SK-N-SH (cell line): ENCODE measurements around the gene GASK1B. TPM values are rescaled to one million over a fixed set of nuclear protein-coding genes. Genes with fewer than 3 reads are reported as not detected.

Source experiments
- CTCF ChIA-PET: fragments of 300-600, 350-600 bp; formaldehyde crosslinking; extraction: SDS; loops from one replicate; lab custom pipeline; 2021; lab: Yijun Ruan, JAX
- POLR2A ChIA-PET: fragments of 350-600 bp; sonication (Branson Sonifier 250); formaldehyde crosslinking; extraction: SDS; loops from one replicate; lab custom pipeline; 2020; ENCODE audit warnings: antibody characterized with exemption, inconsistent platforms; lab: Yijun Ruan, JAX
- DNase-seq: peaks from one replicate; pipeline ENCODE4 v3.0.0; 2012
- H2AFZ ChIP-seq: fragments of 200-600 bp; sonication (generic); 2 replicates; pipeline ENCODE4 v1.8.1; 2016; ENCODE audit warnings: antibody characterized with exemption, mild to moderate bottlenecking, low read depth
- H3F3A ChIP-seq: fragments of 200-600 bp; sonication (generic); replicated peaks from 2 replicates; pipeline ENCODE3; 2016; ENCODE audit warnings: antibody characterized with exemption, mild to moderate bottlenecking; ENCODE audit not compliant: insufficient read depth
- H3K27ac ChIP-seq, 2 experiments: fragments of 200-500 bp in 1 of 2; fragments of 200-600 bp in 1 of 2; sonication (Bioruptor generic) in 1 of 2; sonication (generic), shearing (Covaris generic) in 1 of 2; 2 replicates each; pipeline versions ENCODE4 v1.5.1 to v1.6.1; 2014 to 2016; ENCODE audit warnings: low read depth in 2 of 2, inconsistent platforms in 1 of 2, low read length in 1 of 2, mild to moderate bottlenecking in 1 of 2, mixed read lengths in 1 of 2
- H3K27me3 ChIP-seq: fragments of 200-600 bp; sonication (generic), shearing (Covaris generic); 2 replicates; pipeline ENCODE4 v1.6.1; 2016; ENCODE audit warnings: mixed run types; ENCODE audit not compliant: insufficient read depth
- H3K36me3 ChIP-seq, 2 experiments: fragments of 200-500 bp in 1 of 2; fragments of 200-600 bp in 1 of 2; sonication (Bioruptor generic) in 1 of 2; sonication (generic) in 1 of 2; replicated peaks in 1 of 2; 2 replicates each; pipeline versions ENCODE3 to v1.5.1; 2014 to 2016; ENCODE audit warnings: low read length in 1 of 2, mild to moderate bottlenecking in 1 of 2; ENCODE audit not compliant: insufficient read depth in 2 of 2, control insufficient read depth in 1 of 2
- H3K4me1 ChIP-seq, 2 experiments: fragments of 200-500 bp in 1 of 2; fragments of 200-600 bp in 1 of 2; sonication (Bioruptor generic) in 1 of 2; sonication (generic), shearing (Covaris generic) in 1 of 2; 2 replicates each; pipeline versions ENCODE4 v1.5.1 to v1.6.1; 2014 to 2016; ENCODE audit warnings: low read depth in 1 of 2, low read length in 1 of 2, mixed run types in 1 of 2; ENCODE audit not compliant: insufficient read depth in 2 of 2, control insufficient read depth in 1 of 2
- H3K4me2 ChIP-seq: fragments of 200-600 bp; sonication (generic), shearing (Covaris generic); 2 replicates; pipeline ENCODE4 v1.6.1; 2017; ENCODE audit warnings: mixed run types
- H3K4me3 ChIP-seq, 2 experiments: fragments of 200-500 bp in 1 of 2; fragments of 200-600 bp in 1 of 2; sonication (Bioruptor generic) in 1 of 2; sonication (generic), shearing (Covaris generic) in 1 of 2; 2 replicates each; pipeline versions ENCODE4 v1.5.1 to v1.8.1; 2014 to 2016; ENCODE audit warnings: low read depth in 2 of 2, inconsistent platforms in 1 of 2, low read length in 1 of 2, mild to moderate bottlenecking in 1 of 2, mixed read lengths in 1 of 2, moderate library complexity in 1 of 2
- H3K79me2 ChIP-seq: fragments of 200-600 bp; sonication (generic); 2 replicates; pipeline ENCODE4 v1.8.1; 2017; ENCODE audit warnings: mild to moderate bottlenecking; ENCODE audit not compliant: insufficient read depth
- H3K9ac ChIP-seq: fragments of 200-600 bp; sonication (generic); 2 replicates; pipeline ENCODE4 v1.6.1; 2017; ENCODE audit warnings: mixed run types
- H3K9me2 ChIP-seq: fragments of 200-600 bp; sonication (generic); 2 replicates; pipeline ENCODE4 v1.6.1; 2017; ENCODE audit warnings: mixed run types
- H3K9me3 ChIP-seq: fragments of 200-600 bp; sonication (generic); 2 replicates; pipeline ENCODE4 v1.6.1; 2017; ENCODE audit warnings: mixed run types, mild to moderate bottlenecking, moderate library complexity
- H4K20me1 ChIP-seq: fragments of 200-600 bp; sonication (generic); 2 replicates; pipeline ENCODE4 v1.6.1; 2017; ENCODE audit warnings: mild to moderate bottlenecking, mixed run types; ENCODE audit not compliant: insufficient read depth
- ELF1 ChIP-seq: IDR thresholded peaks from 2 replicates; pipeline ENCODE4 v1.4.0; 2012
- FOSL2 ChIP-seq: IDR thresholded peaks from 2 replicates; pipeline ENCODE4 v1.4.0; 2012; ENCODE audit warnings: low read depth, mild to moderate bottlenecking, moderate library complexity, borderline replicate concordance
- GABPA ChIP-seq: IDR thresholded peaks from 2 replicates; pipeline ENCODE4 v1.4.0; 2012; ENCODE audit warnings: low read depth, mild to moderate bottlenecking
- IRF3 ChIP-seq: fragments of 150-350 bp; IDR thresholded peaks from 2 replicates; pipeline ENCODE4 v1.6.1; 2016; ENCODE audit warnings: mild to moderate bottlenecking, low read depth, low read length
- NFIC ChIP-seq: IDR thresholded peaks from 2 replicates; pipeline ENCODE4 v1.4.0; 2012; ENCODE audit warnings: borderline replicate concordance
- RAD21 ChIP-seq: IDR thresholded peaks from 2 replicates; pipeline ENCODE4 v1.6.1; 2012; ENCODE audit warnings: mild to moderate bottlenecking, low read length
- RFX5 ChIP-seq: IDR thresholded peaks from 2 replicates; pipeline ENCODE4 v1.6.1; 2012; ENCODE audit warnings: mild to moderate bottlenecking, improper control_type of control experiment, low read length
- TCF12 ChIP-seq: IDR thresholded peaks from 2 replicates; pipeline ENCODE4 v1.4.0; 2012
- WGBS: methylation state at CpG from one replicate; pipeline ENCODE4 v1.1.6; 2017; ENCODE audit warnings: low lambda C conversion rate; 5-methylcytosine and 5-hydroxymethylcytosine counted together
- polyA plus RNA-seq, 3 experiments: library from polyadenylated mRNA; depleted of rRNA; stranded (reverse); fragments of >200 nt; gene quantifications; 2 replicates each; pipeline ENCODE4 v1.2.3, GENCODE V29; 2012
- TF ChIP-seq, protein P1 (sequence below): IDR thresholded peaks from 2 replicates; pipeline ENCODE4 v1.4.0; 2012; ENCODE audit warnings: low read depth

GASK1B gene
- polyA plus RNA-seq, 1 of the 3 experiments (the other 2 are of a cell fraction), result 3.7 TPM

DNA sequence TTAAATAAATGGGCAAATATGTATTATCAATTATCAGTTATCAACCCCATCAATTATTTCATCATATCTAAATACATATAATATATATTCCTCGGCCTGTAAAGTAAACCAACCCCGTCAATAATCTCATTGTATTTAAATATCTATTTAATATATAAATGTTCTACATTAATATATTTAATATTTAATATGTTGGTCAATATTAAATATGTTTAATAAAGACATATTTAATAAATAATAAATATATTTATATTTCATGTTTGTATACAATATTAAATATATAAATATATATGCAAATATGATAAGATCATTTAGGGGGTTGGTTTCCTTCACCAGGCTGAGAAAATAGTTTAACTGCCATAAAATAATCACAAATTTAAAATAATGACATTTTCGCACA, 31.1 kb upstream of the GASK1B start:
- DNase-seq, result no peak
- Histone ChIP-seq H3K27ac (no peak overlapping the region), H3K9ac (no peak overlapping the region), H3K36me3 (no peaks in the 10 kb centered on the region), H3K4me2 (no peak overlapping the region), H4K20me1 (no peaks in the 10 kb centered on the region), H3K9me3 (no peaks in the 10 kb centered on the region), H3K9me2 (no peaks in the 10 kb centered on the region), H3F3A (no peaks in the 10 kb centered on the region), H2AFZ (no peak overlapping the region), H3K4me3 (no peak overlapping the region), H3K4me1 (no peaks in the 10 kb centered on the region), H3K79me2 (no peaks in the 10 kb centered on the region), H3K27me3 (no peaks in the 10 kb centered on the region)
- TF ChIP-seq GABPA, result no peak
- no peak for TF ChIP-seq ELF1
- ChIA-PET POLR2A (no interaction called here), CTCF (interaction anchor here (0.9 kb wide), 1 partner anchor 11 kb away, joined by 3 read pairs; no protein-coding TSS in a partner anchor)
- 82% methylated on average over 3 of the region's 3 CpGs for WGBS

DNA sequence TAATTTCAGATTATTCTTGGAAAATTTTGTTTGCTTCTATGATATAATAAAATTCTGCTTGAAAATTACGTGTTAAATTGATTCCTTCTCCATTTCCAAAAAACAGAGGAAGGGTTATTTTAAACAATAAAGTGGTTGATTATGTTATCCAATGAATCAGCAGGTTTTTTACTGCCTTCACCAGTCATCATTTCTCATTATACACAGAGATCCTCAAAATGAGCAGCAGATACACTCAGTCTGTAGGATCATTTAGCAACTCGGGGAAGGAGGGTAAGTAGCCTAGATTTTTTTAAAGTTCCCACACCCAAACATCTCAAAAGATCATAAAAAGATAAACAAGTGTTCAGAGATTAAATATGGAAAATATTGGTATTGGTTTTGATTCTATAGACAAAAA, 30.6 kb upstream of the GASK1B start:
- no peak overlapping the region for H3K9ac ChIP-seq
- DNase-seq, result no peak
- no peak overlapping the region for H3K4me3 ChIP-seq
- H3K27ac ChIP-seq, result no peak overlapping the region
- no peaks in the 10 kb centered on the region for H3K9me3 ChIP-seq
- no peaks in the 10 kb centered on the region for H4K20me1 ChIP-seq
- H3K4me2 ChIP-seq, result no peak overlapping the region
- POLR2A ChIA-PET, result no interaction called here
- 31% methylated on average over 2 of the region's 2 CpGs for WGBS
- no peaks in the 10 kb centered on the region for H3K79me2 ChIP-seq
- H2AFZ ChIP-seq, result no peak overlapping the region
- TF ChIP-seq RAD21, result no peak
- TF ChIP-seq TCF12, result no peak
- TF ChIP-seq, all 33 proteins: peak for 0
- H3K27me3 ChIP-seq, result no peaks in the 10 kb centered on the region
- no peaks in the 10 kb centered on the region for H3K9me2 ChIP-seq
- CTCF ChIA-PET, result no interaction called here
- no peaks in the 10 kb centered on the region for H3F3A ChIP-seq
- no peaks in the 10 kb centered on the region for H3K4me1 ChIP-seq
- H3K36me3 ChIP-seq, result no peaks in the 10 kb centered on the region

GRCh38 chr4:158202481-158202880, 29.7 kb upstream of the GASK1B start:
- Histone ChIP-seq H3K4me3 (no peak overlapping the region), H3K36me3 (no peaks in the 10 kb centered on the region), H2AFZ (no peak overlapping the region), H3K4me2 (no peak overlapping the region), H3F3A (no peaks in the 10 kb centered on the region), H3K27ac (no peak overlapping the region), H3K9me3 (no peaks in the 10 kb centered on the region), H3K9me2 (no peaks in the 10 kb centered on the region), H3K4me1 (no peaks in the 10 kb centered on the region), H4K20me1 (no peaks in the 10 kb centered on the region), H3K9ac (no peak overlapping the region), H3K27me3 (no peaks in the 10 kb centered on the region), H3K79me2 (no peaks in the 10 kb centered on the region)
- TF ChIP-seq, protein P1, sequence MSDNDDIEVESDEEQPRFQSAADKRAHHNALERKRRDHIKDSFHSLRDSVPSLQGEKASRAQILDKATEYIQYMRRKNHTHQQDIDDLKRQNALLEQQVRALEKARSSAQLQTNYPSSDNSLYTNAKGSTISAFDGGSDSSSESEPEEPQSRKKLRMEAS, result no peak
- TF ChIP-seq FOSL2, result no peak
- TF ChIP-seq NFIC, result no peak
- no peak for TF ChIP-seq IRF3
- no peak for TF ChIP-seq RFX5
- ChIA-PET CTCF (interaction anchor here (1.8 kb wide), 1 partner anchor 9 kb away, joined by 15 read pairs; no protein-coding TSS in a partner anchor), POLR2A (no interaction called here)
- no peak for DNase-seq
- 27% methylated on average over 1 of the region's 1 CpG for WGBS
